HCT116 (cell line): ENCODE results near the gene STXBP5L. TPM values are rescaled to one million over a fixed set of nuclear protein-coding genes. Genes with fewer than 3 reads are reported as not detected.
"Not testable (repeated sequence)": the region's sequence is repeated elsewhere in the genome, so short reads cannot be mapped to it uniquely, and the experiment has no call there.

Source experiments
- ATAC-seq: fragments of 200-7000 bp; cut with Tn5 transposase; 2 replicates; pipeline ENCODE4 v1.9.1; 2020; ENCODE audit warnings: mild to moderate bottlenecking, moderate library complexity
- BruUV-seq: library from RNA; stranded (reverse); fragments of 400-500 nt; replicated peaks from 2 replicates; lab custom pipeline; 2021; lab: Mats Ljungman, UMichigan
- CTCF ChIA-PET: fragments of 300-600 bp; sonication (Branson Sonifier 250); formaldehyde crosslinking; loops from one replicate; lab custom pipeline; 2021; ENCODE audit warnings: antibody characterized with exemption; lab: Charles Lee
- POLR2A ChIA-PET: fragments of 300-600, 350-600 bp; sonication (Branson Sonifier 250); formaldehyde crosslinking; loops from one replicate; lab custom pipeline; 2021; ENCODE audit warnings: antibody characterized with exemption; lab: Charles Lee
- RAD21 ChIA-PET, 2 experiments: fragments of 300-600 bp; sonication (Branson Sonifier 250); formaldehyde crosslinking; loops; one replicate each; lab custom pipeline; 2023; ENCODE audit warnings: low total read pairs in 2 of 2; ENCODE audit not compliant: uncharacterized antibody in 2 of 2, unreplicated experiment in 2 of 2, low non-redundant PET in 1 of 2; lab: Charles Lee
- DNase-seq: peaks from one replicate; pipeline ENCODE4 v3.0.0-alpha.2; 2010; ENCODE audit warnings: low read depth, low spot score
- H2AFZ ChIP-seq: fragments of 200-600 bp; shearing (Covaris generic), sonication (generic); 2 replicates; pipeline ENCODE4 v1.6.1; 2017; ENCODE audit warnings: low read depth, mixed run types, mixed read lengths, antibody characterized with exemption, low read length; ENCODE audit not compliant: poor library complexity, severe bottlenecking
- H3K27ac ChIP-seq: 2 replicates; pipeline ENCODE4 v1.5.1; 2012; ENCODE audit warnings: low read depth, low read length
- H3K27me3 ChIP-seq: fragments of 200-600 bp; sonication (generic); 2 replicates; pipeline ENCODE4 v1.6.1; 2016; ENCODE audit warnings: mixed run types, low read length, mixed read lengths; ENCODE audit not compliant: insufficient read depth
- H3K36me3 ChIP-seq, 2 experiments: fragments of 200-500 bp in 1 of 2; fragments of 200-600 bp in 1 of 2; sonication (Bioruptor generic) in 1 of 2; sonication (generic) in 1 of 2; 2 replicates each; pipeline versions ENCODE4 v1.5.1 to v1.6.1; 2014 to 2016; ENCODE audit warnings: low read length in 2 of 2, inconsistent platforms in 1 of 2, mixed read lengths in 1 of 2, mixed run types in 1 of 2; ENCODE audit not compliant: insufficient read depth in 2 of 2, control insufficient read depth in 1 of 2
- H3K4me1 ChIP-seq, 2 experiments: fragments of 200-600 bp in 1 of 2; sonication (generic) in 1 of 2; 2 replicates each; pipeline versions ENCODE4 v1.5.1 to v1.6.1; 2012 to 2017; ENCODE audit warnings: low read length in 2 of 2, inconsistent platforms in 1 of 2, mild to moderate bottlenecking in 1 of 2, mixed read lengths in 1 of 2, mixed run types in 1 of 2, moderate library complexity in 1 of 2; ENCODE audit not compliant: insufficient read depth in 2 of 2, control insufficient read depth in 1 of 2
- H3K4me2 ChIP-seq: fragments of 200-600 bp; sonication (generic); 2 replicates; pipeline ENCODE4 v1.6.1; 2017; ENCODE audit warnings: mixed run types, low read length, mixed read lengths
- H3K4me3 ChIP-seq, 2 experiments: fragments of 200-600 bp in 1 of 2; sonication (generic) in 1 of 2; replicated peaks in 1 of 2; 2 replicates each; pipeline ENCODE4 v1.5.1; 2011 to 2016; ENCODE audit warnings: low read length in 2 of 2, control low read depth in 1 of 2, low read depth in 1 of 2, mild to moderate bottlenecking in 1 of 2, mixed read lengths in 1 of 2, mixed run types in 1 of 2
- H3K79me2 ChIP-seq: fragments of 200-600 bp; sonication (generic); 2 replicates; pipeline ENCODE4 v1.6.1; 2017; ENCODE audit warnings: mild to moderate bottlenecking, mixed run types, low read length, moderate library complexity, mixed read lengths; ENCODE audit not compliant: insufficient read depth
- H3K9ac ChIP-seq: fragments of 200-600 bp; sonication (generic); 2 replicates; pipeline ENCODE4 v1.6.1; 2016; ENCODE audit warnings: low read length, mixed read lengths
- H3K9me2 ChIP-seq: fragments of 200-600 bp; sonication (generic), shearing (Covaris generic); 2 replicates; pipeline ENCODE4 v1.6.1; 2017; ENCODE audit warnings: mixed run types, mild to moderate bottlenecking, moderate library complexity; ENCODE audit not compliant: insufficient read depth
- H3K9me3 ChIP-seq, 2 experiments: fragments of 200-500 bp in 1 of 2; fragments of 200-600 bp in 1 of 2; sonication (Bioruptor generic) in 1 of 2; sonication (generic) in 1 of 2; 2 replicates each; pipeline ENCODE4 v1.6.1; 2014 to 2017; ENCODE audit warnings: low read length in 2 of 2, mixed read lengths in 2 of 2, inconsistent platforms in 1 of 2, low read depth in 1 of 2, mild to moderate bottlenecking in 1 of 2, mixed run types in 1 of 2, moderate library complexity in 1 of 2; ENCODE audit not compliant: control insufficient read depth in 1 of 2, insufficient read depth in 1 of 2
- H4K20me1 ChIP-seq: fragments of 200-600 bp; sonication (generic), shearing (Covaris generic); 2 replicates; pipeline ENCODE4 v1.6.1; 2017; ENCODE audit warnings: mixed run types, mild to moderate bottlenecking, moderate library complexity; ENCODE audit not compliant: insufficient read depth
- CBX3 ChIP-seq: IDR thresholded peaks from 2 replicates; pipeline ENCODE4 v1.6.1; 2012; ENCODE audit warnings: low read depth
- MAX ChIP-seq: IDR thresholded peaks from 2 replicates; pipeline ENCODE4 v1.6.1; 2012
- SIN3A ChIP-seq: IDR thresholded peaks from 2 replicates; pipeline ENCODE4 v1.6.1; 2012; ENCODE audit warnings: low read depth
- SRF ChIP-seq: IDR thresholded peaks from 2 replicates; pipeline ENCODE4 v1.6.1; 2012; ENCODE audit warnings: low read depth
- YY1 ChIP-seq: IDR thresholded peaks from 2 replicates; pipeline ENCODE4 v1.6.1; 2011; ENCODE audit warnings: low read length, low read depth, moderate library complexity, mild to moderate bottlenecking; ENCODE audit not compliant: insufficient replicate concordance; ENCODE audit errors: extremely low read depth
- ZNF274 ChIP-seq: fragments of 200-500 bp; sonication (Bioruptor generic); IDR thresholded peaks from 2 replicates; pipeline ENCODE4 v1.6.1; 2014; ENCODE audit warnings: mild to moderate bottlenecking, low read depth, low read length, inconsistent platforms
- intact Hi-C: fragments of 100-400 bp; cut with micrococcal nuclease; formaldehyde crosslinking; loops from 2 replicates; pipeline ENCODE4 v1.10.0; 2022
- total RNA-seq: library from RNA; stranded (reverse); gene quantifications from one replicate; pipeline ENCODE4 v1.2.1, GENCODE V29; 2021; ENCODE audit not compliant: unreplicated experiment

Gene STXBP5L
- total RNA-seq, 1 experiment from 2014 or later: not detected

GRCh38 chr3:121330118-121330517, 422.1 kb downstream of the STXBP5L start:
- RAD21 ChIA-PET: no interaction called here
- H3K4me3 ChIP-seq: no peak overlapping the region
- no peak overlapping the region for H3K9ac ChIP-seq
- BruUV-seq: no TSS peak
- peaks cover 4% of the 10 kb centered on the region; the same call in 1 of the 2 replicates for H3K9me2 ChIP-seq
- H3K4me2 ChIP-seq: no peak overlapping the region
- H3K27me3 ChIP-seq: no peaks in the 10 kb centered on the region
- POLR2A ChIA-PET: no interaction called here
- no peaks in the 10 kb centered on the region for H3K9me3 ChIP-seq
- no peaks in the 10 kb centered on the region for H4K20me1 ChIP-seq
- no peaks in the 10 kb centered on the region for H3K36me3 ChIP-seq
- H3K27ac ChIP-seq: no peak overlapping the region
- no peaks in the 10 kb centered on the region for H3K4me1 ChIP-seq
- no peaks in the 10 kb centered on the region for H3K79me2 ChIP-seq
- DNase-seq (no peak), ATAC-seq (no peak)
- CTCF ChIA-PET: no interaction called here
- intact Hi-C loops: no loop called here
- no peak for TF ChIP-seq ZNF274
- no peak for TF ChIP-seq SIN3A
- TF ChIP-seq SRF: no peak
- no peak for TF ChIP-seq MAX
- no peak overlapping the region for H2AFZ ChIP-seq

GRCh38 chr3:121330634-121331033, 422.6 kb downstream of the STXBP5L start:
- no peaks in the 10 kb centered on the region for H3K27me3 ChIP-seq
- DNase-seq (no peak), ATAC-seq (no peak)
- intact Hi-C loops: no loop called here
- H2AFZ ChIP-seq: no peak overlapping the region
- H3K4me2 ChIP-seq: no peak overlapping the region
- ChIA-PET RAD21 (no interaction called here), CTCF (no interaction called here), POLR2A (no interaction called here)
- H3K9ac ChIP-seq: no peak overlapping the region
- TF ChIP-seq CBX3 (no peak), SIN3A (no peak), YY1 (no peak), MAX (no peak)
- H3K36me3 ChIP-seq: no peaks in the 10 kb centered on the region
- H3K4me3 ChIP-seq: no peak overlapping the region
- no peaks in the 10 kb centered on the region for H3K79me2 ChIP-seq
- no peaks in the 10 kb centered on the region for H4K20me1 ChIP-seq
- H3K4me1 ChIP-seq: no peaks in the 10 kb centered on the region
- peaks cover 2% of the 10 kb centered on the region; the same call in 1 of the 2 replicates for H3K9me2 ChIP-seq
- no peaks in the 10 kb centered on the region for H3K9me3 ChIP-seq
- BruUV-seq: no TSS peak
- no peak overlapping the region for H3K27ac ChIP-seq

GRCh38 chr3:121355960-121356359, 448.0 kb downstream of the STXBP5L start:
- H3K27ac ChIP-seq, ATAC-seq, BruUV-seq, H3K27me3 ChIP-seq, RAD21 ChIA-PET, DNase-seq, POLR2A ChIA-PET, H2AFZ ChIP-seq, H3K36me3 ChIP-seq, H3K4me1 ChIP-seq, H3K9ac ChIP-seq, H3K79me2 ChIP-seq, H4K20me1 ChIP-seq, H3K4me2 ChIP-seq, intact Hi-C loops, H3K9me2 ChIP-seq, H3K4me3 ChIP-seq, CTCF ChIA-PET, H3K9me3 ChIP-seq: not testable (repeated sequence)
